ENCODE results near the gene WDR37.
"Not testable (repeated sequence)": the region's sequence is repeated elsewhere in the genome, so short reads cannot be mapped to it uniquely, and the experiment has no call there.

WDR37 gene, protein sequence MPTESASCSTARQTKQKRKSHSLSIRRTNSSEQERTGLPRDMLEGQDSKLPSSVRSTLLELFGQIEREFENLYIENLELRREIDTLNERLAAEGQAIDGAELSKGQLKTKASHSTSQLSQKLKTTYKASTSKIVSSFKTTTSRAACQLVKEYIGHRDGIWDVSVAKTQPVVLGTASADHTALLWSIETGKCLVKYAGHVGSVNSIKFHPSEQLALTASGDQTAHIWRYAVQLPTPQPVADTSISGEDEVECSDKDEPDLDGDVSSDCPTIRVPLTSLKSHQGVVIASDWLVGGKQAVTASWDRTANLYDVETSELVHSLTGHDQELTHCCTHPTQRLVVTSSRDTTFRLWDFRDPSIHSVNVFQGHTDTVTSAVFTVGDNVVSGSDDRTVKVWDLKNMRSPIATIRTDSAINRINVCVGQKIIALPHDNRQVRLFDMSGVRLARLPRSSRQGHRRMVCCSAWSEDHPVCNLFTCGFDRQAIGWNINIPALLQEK

DNA sequence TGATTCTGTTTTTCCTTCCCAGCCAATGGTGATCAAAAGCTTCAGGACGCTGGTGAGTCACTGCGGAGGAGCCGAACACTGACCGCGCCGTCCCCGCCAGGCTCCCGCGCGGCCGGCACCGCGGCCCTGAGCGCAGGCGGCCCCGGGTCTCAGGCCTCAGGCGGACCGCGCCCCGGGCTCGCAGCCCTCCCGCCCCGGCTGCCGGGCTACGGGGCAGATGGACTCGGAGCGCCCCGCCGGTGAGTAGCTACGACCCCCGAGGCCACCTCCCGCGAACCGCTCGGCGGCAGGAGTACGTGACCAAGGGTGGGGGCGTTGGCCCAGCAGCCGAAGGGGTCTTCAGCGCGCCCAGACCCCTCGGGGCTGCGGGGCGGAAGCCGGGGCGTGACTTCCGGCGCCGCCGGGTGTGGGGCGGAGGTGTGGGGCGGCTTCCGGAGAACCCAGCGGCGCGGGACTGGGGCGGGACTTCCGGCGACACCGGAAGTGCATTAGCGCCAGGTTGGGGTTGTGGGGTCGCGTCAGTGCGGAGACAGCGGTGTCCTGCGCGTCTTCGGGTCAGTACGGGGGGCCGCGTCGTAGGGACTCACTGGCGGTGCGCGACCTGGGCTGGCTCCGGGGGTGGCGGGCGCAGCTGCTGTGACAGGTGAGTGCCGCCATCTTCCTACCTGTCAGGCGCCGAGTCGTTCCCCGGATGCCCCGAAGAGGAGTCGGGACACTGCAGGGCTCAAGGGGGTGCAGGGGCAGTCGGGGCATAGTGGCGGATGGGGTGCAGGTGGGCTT lies at the start of gene WDR37:
Gene WDR37 (plus strand): TSS at position 60 of the 780 bp plus-strand sequence. CDS start 15,771 bp downstream, outside the sequence.
- peak; percentile 85 for DNase-seq

- no peak for DNase-seq
These were observed 49.6 kb upstream of the WDR37 start for GRCh38 chr10:1006573-1006972.

- DNase-seq: no peak
These were observed 48.6 kb upstream of the WDR37 start for GRCh38 chr10:1007583-1007982.

DNA sequence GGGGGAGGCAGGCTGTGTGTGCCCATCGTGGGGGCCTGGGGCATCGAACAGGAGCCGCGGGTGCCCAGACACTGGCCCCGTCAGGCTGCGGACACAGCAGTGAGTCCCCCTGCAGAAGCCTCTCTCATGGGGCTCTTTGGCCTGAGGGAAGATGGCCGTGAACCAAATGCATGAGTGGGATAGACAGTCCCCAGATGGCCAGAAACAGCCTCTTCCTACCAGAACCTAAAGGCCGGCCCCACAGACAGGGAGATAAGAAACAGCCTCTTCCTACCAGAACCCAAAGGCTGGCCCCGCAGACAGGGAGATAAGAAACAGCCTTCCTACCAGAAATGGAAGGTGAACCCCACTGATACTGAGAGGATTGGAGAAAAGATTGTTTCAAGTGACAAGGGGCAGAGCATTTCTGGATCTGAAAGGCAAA lies 47.1 kb upstream of the WDR37 start:
- DNase-seq: no peak

GRCh38 chr10:1009947-1010346 lies 46.2 kb upstream of the WDR37 start:
- not testable (repeated sequence) for DNase-seq

GRCh38 chr10:1010703-1011102 lies 45.5 kb upstream of the WDR37 start:
- no peak for DNase-seq

GRCh38 chr10:1011696-1012095 lies 44.5 kb upstream of the WDR37 start:
- DNase-seq: no peak

DNA sequence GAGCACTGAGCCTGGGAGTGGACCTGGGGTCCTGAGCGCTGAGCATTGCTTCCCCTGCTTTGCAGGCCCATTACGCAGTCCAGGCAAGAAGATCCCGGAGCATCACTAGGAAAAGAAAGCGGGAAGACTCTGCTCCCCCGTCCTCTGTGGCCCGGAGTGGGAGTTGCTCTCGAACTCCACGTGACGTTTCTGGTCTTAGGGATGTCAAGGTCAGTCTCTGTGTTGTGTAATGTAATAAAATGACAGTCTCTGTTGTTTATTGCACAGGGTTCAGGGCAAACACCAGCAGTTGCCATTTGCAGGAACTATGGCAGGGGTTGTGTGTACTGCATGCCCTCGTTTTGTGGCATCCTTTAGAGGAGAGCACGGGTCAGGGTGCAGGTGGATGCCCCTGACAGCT lies 40.5 kb upstream of the WDR37 start:
- DNase-seq: no peak

- no peak for DNase-seq
These were observed 36.8 kb upstream of the WDR37 start for GRCh38 chr10:1019362-1019761.

DNA sequence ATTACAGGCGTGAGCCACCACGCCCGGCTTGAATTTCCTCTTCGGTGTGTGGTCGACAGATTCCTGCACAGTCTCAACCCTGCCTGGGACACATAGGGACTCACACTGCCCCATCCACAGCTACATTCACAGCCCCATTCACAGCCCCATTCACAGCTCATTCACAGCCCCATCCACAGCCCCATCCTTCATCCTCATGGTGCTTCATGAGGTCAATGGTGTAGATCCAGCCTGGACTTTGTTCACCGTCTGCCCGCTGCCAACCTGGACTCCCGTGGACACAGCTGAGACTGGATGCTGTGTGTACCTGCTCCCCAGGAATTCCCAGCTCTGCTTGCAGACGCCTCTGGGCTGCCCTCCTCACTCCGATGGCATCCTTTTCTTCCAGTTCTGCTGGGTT lies 35.7 kb upstream of the WDR37 start:
- DNase-seq: no peak

DNA sequence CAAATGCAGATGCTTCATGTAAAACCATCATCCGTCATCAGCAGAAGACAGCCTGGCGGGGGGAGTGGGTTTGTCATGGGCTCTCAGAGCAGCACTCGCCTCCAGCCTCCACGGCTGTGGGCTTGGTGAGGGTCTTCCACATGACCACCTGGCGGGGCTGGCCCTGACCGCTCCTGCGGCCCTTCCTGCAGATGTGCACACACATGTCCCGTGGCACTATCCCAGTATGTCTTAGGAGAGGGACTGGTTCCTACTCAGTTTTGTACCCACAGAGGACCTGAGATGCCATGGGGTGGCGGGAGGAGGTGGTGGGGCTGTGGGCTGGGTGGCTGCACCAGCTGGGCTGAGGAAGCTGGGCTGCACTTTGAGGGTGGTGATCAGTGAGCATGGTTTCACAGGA lies 35.2 kb upstream of the WDR37 start:
- no peak for DNase-seq

GRCh38 chr10:1022413-1022812 lies 33.8 kb upstream of the WDR37 start:
- no peak for DNase-seq

DNA sequence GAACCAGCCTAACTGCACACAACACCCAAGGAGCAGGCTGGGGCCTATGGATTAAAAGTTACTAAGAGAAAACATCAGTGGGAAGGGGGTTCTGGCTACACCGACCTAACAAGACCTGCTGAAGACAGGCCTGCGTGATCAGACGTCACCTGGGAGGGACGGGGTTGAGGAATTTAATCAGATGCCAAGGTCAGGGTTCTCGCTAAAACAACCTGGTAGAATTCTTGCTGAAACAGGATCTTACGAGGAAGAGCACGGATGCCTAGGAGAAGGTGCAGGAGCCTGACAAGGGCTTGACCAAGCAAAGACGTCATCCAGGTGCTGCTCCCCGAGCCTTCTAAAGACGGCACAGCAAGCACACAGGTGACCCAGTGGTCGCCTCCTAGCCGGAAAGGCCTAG lies 32.1 kb upstream of the WDR37 start:
- DNase-seq: no peak

DNA sequence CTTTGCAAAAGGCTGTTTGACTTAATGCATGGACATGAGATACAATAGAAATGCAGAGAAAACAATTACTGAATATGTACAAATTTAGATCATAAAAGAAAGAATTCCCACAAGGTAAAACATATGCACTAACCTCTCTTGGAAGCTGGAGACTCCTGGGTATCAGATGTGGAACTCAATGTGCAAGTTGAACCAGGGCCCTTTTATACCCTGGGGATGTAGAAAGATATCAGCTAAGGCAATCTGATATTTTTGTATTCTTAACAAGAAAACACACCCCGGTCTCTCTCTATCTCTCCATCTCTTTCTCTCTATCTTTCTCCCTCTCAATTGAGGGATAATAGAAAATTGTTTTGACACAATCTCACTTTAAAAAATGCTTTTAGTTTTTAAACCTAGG lies 30.5 kb upstream of the WDR37 start, which contains the start of gene IDI2:
Gene IDI2 (minus strand): TSS at position 177 of the 400 bp plus-strand sequence. CDS start 1,136 bp downstream, outside the sequence.
- DNase-seq: no peak

GRCh38 chr10:1026578-1026977 lies 29.6 kb upstream of the WDR37 start:
- DNase-seq: no peak

- DNase-seq: no peak
These were observed 26.3 kb upstream of the WDR37 start for GRCh38 chr10:1029838-1030237.

DNA sequence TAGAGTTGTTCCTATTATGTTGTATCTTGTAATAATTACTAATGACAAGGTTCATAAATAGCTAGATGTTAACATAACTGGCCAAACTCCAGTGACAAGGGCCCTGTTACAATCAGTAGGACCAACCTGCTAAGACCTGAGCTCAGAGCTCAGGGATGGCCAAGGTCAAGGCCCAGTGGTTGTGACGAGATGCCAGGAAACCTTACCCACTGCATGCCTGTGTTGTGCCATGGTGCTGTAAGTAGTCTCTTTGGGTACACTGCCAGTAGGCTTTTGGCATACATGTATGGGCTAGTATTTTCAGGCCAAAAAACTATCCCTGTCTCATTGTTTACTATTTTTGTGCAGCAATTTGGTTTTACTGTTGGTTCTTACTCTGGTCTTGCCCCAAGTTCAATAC lies 22.6 kb upstream of the WDR37 start:
- DNase-seq: no peak

- DNase-seq: no peak
These were observed 21.4 kb upstream of the WDR37 start for GRCh38 chr10:1034758-1035157.

GRCh38 chr10:1035201-1035600 lies 21.0 kb upstream of the WDR37 start:
- DNase-seq: no peak

DNA sequence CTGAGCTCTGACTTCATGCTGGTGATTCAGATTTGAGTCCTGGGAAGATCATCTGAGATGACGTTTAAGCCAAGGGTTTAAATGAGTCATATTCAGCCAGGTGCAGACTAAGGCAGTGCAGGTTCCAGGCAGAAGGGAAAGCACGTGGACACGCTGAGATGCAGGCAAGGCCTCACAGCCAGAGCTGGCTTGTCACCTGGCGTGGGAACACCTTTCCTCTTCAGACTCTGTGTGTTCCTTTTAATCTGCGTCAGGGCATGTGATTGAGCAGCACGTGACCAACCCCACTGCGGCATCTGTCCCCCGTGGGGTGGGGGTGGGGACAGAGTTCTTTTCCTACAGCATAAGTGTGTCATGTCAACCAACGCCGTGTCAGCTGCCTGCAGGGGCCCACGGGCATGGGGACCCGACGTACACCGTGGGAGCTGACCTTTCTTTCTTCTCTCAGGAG lies 19.8 kb upstream of the WDR37 start:
- no peak for DNase-seq

DNA sequence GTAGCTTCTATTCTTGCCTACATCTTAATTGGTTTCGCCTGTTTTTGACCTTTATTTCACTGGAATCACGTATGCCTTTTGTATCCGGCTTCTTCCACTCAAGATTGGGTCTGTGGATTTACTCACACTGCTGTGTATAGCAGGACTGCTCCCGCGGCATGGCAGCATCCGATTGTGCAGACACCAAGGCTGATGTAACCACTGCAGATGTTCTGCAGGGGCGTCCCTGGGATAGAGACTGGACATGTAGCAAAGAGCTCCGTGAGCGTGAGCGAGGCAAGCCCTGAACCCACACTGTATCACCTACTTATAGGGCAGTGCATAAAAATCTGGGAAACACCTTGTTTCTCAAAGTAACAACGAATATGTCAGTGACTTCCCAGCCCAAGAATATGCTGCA lies 19.1 kb upstream of the WDR37 start:
- no peak for DNase-seq

DNA sequence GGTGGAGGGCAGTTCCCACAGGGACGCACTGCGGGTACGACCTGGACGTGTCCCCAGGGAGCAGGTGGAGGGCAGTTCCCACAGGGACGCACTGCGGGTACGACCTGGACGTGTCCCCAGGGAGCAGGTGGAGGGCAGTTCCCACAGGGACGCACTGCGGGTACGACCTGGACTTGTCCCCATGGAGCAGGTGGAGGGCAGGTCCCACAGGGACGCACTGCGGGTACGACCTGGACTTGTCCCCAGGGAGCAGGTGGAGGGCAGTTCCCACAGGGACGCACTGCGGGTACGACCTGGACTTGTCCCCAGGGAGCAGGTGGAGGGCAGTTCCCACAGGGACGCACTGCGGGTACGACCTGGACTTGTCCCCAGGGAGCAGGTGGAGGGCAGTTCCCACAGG lies 17.4 kb upstream of the WDR37 start:
- not testable (repeated sequence) for DNase-seq

DNA sequence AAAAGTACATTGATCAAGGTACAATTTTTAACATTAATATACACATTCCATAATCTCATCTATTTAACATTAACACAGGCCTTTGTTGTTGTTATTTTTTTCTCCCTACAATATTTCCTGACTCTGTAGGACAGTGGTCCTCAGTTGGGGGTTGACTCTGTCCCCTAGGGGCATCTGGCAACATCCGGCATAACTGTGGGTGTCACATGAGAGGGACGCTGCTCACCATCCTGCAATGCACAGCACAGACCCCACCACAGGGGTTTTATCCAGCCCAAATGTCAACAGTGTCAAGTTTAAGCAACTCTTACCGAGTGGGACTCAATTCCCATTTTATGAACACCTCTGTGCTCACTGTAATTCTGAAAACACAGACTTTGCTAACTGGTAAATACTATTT lies 16.1 kb upstream of the WDR37 start:
- no peak for DNase-seq

GRCh38 chr10:1041514-1041913 lies 14.7 kb upstream of the WDR37 start:
- DNase-seq: no peak

All from RPMI8226 (cell line).